Trophoblast cell (in vitro differentiated cells and primary cell): ENCODE results near the gene DBNL.

Source experiments
- DNase-seq, 2 donors: peaks; one replicate each; pipeline ENCODE4 v3.0.0-alpha.2; 2016
- H2AFZ ChIP-seq: 2 replicates; pipeline ENCODE4 v1.6.1; 2013; ENCODE audit warnings: low read length, moderate library complexity, mild to moderate bottlenecking; ENCODE audit not compliant: insufficient read depth, poor library complexity
- H2AK5ac ChIP-seq: 2 replicates; pipeline ENCODE4 v1.6.1; 2013; ENCODE audit warnings: mild to moderate bottlenecking, low read length
- H2BK120ac ChIP-seq: 2 replicates; pipeline ENCODE4 v1.6.1; 2013; ENCODE audit warnings: low read length, mild to moderate bottlenecking, moderate library complexity; ENCODE audit not compliant: insufficient read depth, poor library complexity
- H2BK12ac ChIP-seq: 2 replicates; pipeline ENCODE4 v1.6.1; 2013; ENCODE audit warnings: mild to moderate bottlenecking, low read length, moderate library complexity
- H2BK5ac ChIP-seq: 2 replicates; pipeline ENCODE4 v1.6.1; 2013; ENCODE audit warnings: low read length, low read depth, moderate library complexity, mild to moderate bottlenecking; ENCODE audit not compliant: poor library complexity
- H3K14ac ChIP-seq: 2 replicates; pipeline ENCODE4 v1.6.1; 2013; ENCODE audit warnings: mild to moderate bottlenecking, low read length
- H3K18ac ChIP-seq: 2 replicates; pipeline ENCODE4 v1.6.1; 2013; ENCODE audit warnings: mild to moderate bottlenecking, low read length
- H3K23ac ChIP-seq: 2 replicates; pipeline ENCODE4 v1.6.1; 2013; ENCODE audit warnings: low read length
- H3K27ac ChIP-seq: 2 replicates; pipeline ENCODE4 v1.5.1; 2013; ENCODE audit warnings: low read depth, mild to moderate bottlenecking, inconsistent platforms, low read length, moderate library complexity
- H3K27me3 ChIP-seq: 2 replicates; pipeline ENCODE4 v1.6.1; 2013; ENCODE audit warnings: inconsistent platforms, mild to moderate bottlenecking, low read length, moderate library complexity; ENCODE audit not compliant: insufficient read depth
- H3K36me3 ChIP-seq, 2 experiments: 1 replicate in 1 of 2; 2 replicates in 1 of 2; pipeline ENCODE4 v1.6.1; 2013; ENCODE audit warnings: low read length in 2 of 2, mild to moderate bottlenecking in 2 of 2, moderate library complexity in 1 of 2; ENCODE audit not compliant: insufficient read depth in 2 of 2, control insufficient read depth in 1 of 2
- H3K4ac ChIP-seq: 2 replicates; pipeline ENCODE4 v1.6.1; 2013; ENCODE audit warnings: low read depth, mild to moderate bottlenecking, low read length, moderate library complexity
- H3K4me1 ChIP-seq, 2 experiments: 1 replicate in 1 of 2; 2 replicates in 1 of 2; pipeline ENCODE4 v1.6.1; 2013; ENCODE audit warnings: low read length in 2 of 2, mild to moderate bottlenecking in 2 of 2, moderate library complexity in 1 of 2; ENCODE audit not compliant: insufficient read depth in 2 of 2, control insufficient read depth in 1 of 2
- H3K4me2 ChIP-seq: 2 replicates; pipeline ENCODE4 v1.6.1; 2013; ENCODE audit warnings: inconsistent platforms, mild to moderate bottlenecking, low read length, moderate library complexity
- H3K4me3 ChIP-seq: 2 replicates; pipeline ENCODE4 v1.5.1; 2013; ENCODE audit warnings: mild to moderate bottlenecking, low read depth, low read length, inconsistent platforms
- H3K79me1 ChIP-seq: one replicate; pipeline ENCODE4 v1.6.1; 2013; ENCODE audit warnings: low read length
- H3K79me2 ChIP-seq: 2 replicates; pipeline ENCODE4 v1.6.1; 2013; ENCODE audit warnings: low read length, mild to moderate bottlenecking; ENCODE audit not compliant: control insufficient read depth, insufficient read depth, poor library complexity
- H3K9ac ChIP-seq: 2 replicates; pipeline ENCODE4 v1.6.1; 2013; ENCODE audit warnings: mild to moderate bottlenecking, low read length
- H3K9me3 ChIP-seq: 2 replicates; pipeline ENCODE4 v1.6.1; 2013; ENCODE audit warnings: low read depth, mild to moderate bottlenecking, control low read depth, inconsistent platforms, low read length; ENCODE audit not compliant: insufficient read depth
- H4K12ac ChIP-seq: 2 replicates; pipeline ENCODE4 v1.6.1; 2013; ENCODE audit warnings: low read depth, mild to moderate bottlenecking, low read length, moderate library complexity
- H4K8ac ChIP-seq: 2 replicates; pipeline ENCODE4 v1.6.1; 2013; ENCODE audit warnings: low read depth, mild to moderate bottlenecking, low read length, moderate library complexity
- H4K91ac ChIP-seq: one replicate; pipeline ENCODE4 v1.6.1; 2013; ENCODE audit warnings: low read depth, mild to moderate bottlenecking, low read length, moderate library complexity
- WGBS: extraction: QIAGEN DNeasy Blood & Tissue Kit; methylation state at CpG from one replicate; pipeline ENCODE4 v1.1.7; 2013; ENCODE audit warnings: missing lambda C conversion rate; ENCODE audit not compliant: insufficient read length, insufficient coverage; ENCODE audit errors: extremely low coverage; 5-methylcytosine and 5-hydroxymethylcytosine counted together

DBNL gene

GRCh38 chr7:44064791-44065430, 20.4 kb downstream of the DBNL start:
- no peak for DNase-seq
- H4K12ac ChIP-seq = no peak overlapping the region
- H4K91ac ChIP-seq = no peak overlapping the region
- H3K27ac ChIP-seq = no peak overlapping the region
- no peaks in the 10 kb centered on the region for H3K79me2 ChIP-seq
- H2BK120ac ChIP-seq = no peak overlapping the region
- no peak overlapping the region for H2BK12ac ChIP-seq
- no peak overlapping the region for H3K4ac ChIP-seq
- no peaks in the 10 kb centered on the region for H3K9me3 ChIP-seq
- no peak overlapping the region for H3K4me3 ChIP-seq
- no peak overlapping the region for H2AK5ac ChIP-seq
- no peak overlapping the region for H4K8ac ChIP-seq
- no peak overlapping the region for H3K18ac ChIP-seq
- no peaks in the 10 kb centered on the region for H3K79me1 ChIP-seq
- WGBS = no CpG with 5 or more reads among the region's 33 CpGs
- no peak overlapping the region for H2BK5ac ChIP-seq
- no peak overlapping the region for H3K14ac ChIP-seq
- no peak overlapping the region for H2AFZ ChIP-seq
- H3K4me2 ChIP-seq = no peak overlapping the region
- no peaks in the 10 kb centered on the region for H3K27me3 ChIP-seq
- H3K9ac ChIP-seq = no peak overlapping the region
- H3K23ac ChIP-seq = no peak overlapping the region
- H3K36me3 ChIP-seq = peaks cover 25 to 28% of the 10 kb centered on the region in 2 experiments
- H3K4me1 ChIP-seq = peaks cover 0 to 8% of the 10 kb centered on the region in 2 experiments

- H3K9ac ChIP-seq = no peak within 1 kb of the TSS
- H3K14ac ChIP-seq = no peak within 1 kb of the TSS
- no CpG with 5 or more reads among the region's 14 CpGs for WGBS
- no peak within 1 kb of the TSS for H4K12ac ChIP-seq
- no peak within 1 kb of the TSS for H3K4me3 ChIP-seq
- H3K4me1 ChIP-seq = peaks cover 0 to 8% of the 10 kb centered on the region in 2 experiments
- DNase-seq = no peak
- no peaks in the 10 kb centered on the region for H3K79me2 ChIP-seq
- H2BK120ac ChIP-seq = no peak within 1 kb of the TSS
- H3K18ac ChIP-seq = no peak within 1 kb of the TSS
- H3K27ac ChIP-seq = no peak within 1 kb of the TSS
- no peaks in the 10 kb centered on the region for H3K9me3 ChIP-seq
- no peak within 1 kb of the TSS for H2AFZ ChIP-seq
- H2BK12ac ChIP-seq = no peak within 1 kb of the TSS
- no peak within 1 kb of the TSS for H3K4ac ChIP-seq
- no peaks in the 10 kb centered on the region for H3K79me1 ChIP-seq
- H3K4me2 ChIP-seq = no peak within 1 kb of the TSS
- peaks cover 18 to 22% of the 10 kb centered on the region in 2 experiments for H3K36me3 ChIP-seq
- H3K27me3 ChIP-seq = no peaks in the 10 kb centered on the region
- no peak within 1 kb of the TSS for H3K23ac ChIP-seq
- H2BK5ac ChIP-seq = no peak within 1 kb of the TSS
- H4K8ac ChIP-seq = no peak within 1 kb of the TSS
- no peak within 1 kb of the TSS for H4K91ac ChIP-seq
- H2AK5ac ChIP-seq = no peak within 1 kb of the TSS
These were observed 21.1 kb downstream of the DBNL start, which contains the start of gene PGAM2 for GRCh38 chr7:44065431-44066110. TSS of gene PGAM2 (minus strand) at chr7:44065567. CDS start at chr7:44065529, 38 bp downstream.

- Histone ChIP-seq H3K4me1 (peaks cover 0 to 8% of the 10 kb centered on the region in 2 experiments), H3K14ac (no peak overlapping the region), H4K12ac (no peak overlapping the region), H2BK5ac (no peak overlapping the region), H3K79me2 (no peaks in the 10 kb centered on the region), H3K36me3 (peaks cover 13 to 17% of the 10 kb centered on the region in 2 experiments), H3K27ac (no peak overlapping the region), H2AK5ac (no peak overlapping the region), H3K4me3 (no peak overlapping the region), H3K27me3 (no peaks in the 10 kb centered on the region), H2BK120ac (no peak overlapping the region), H4K91ac (no peak overlapping the region), H3K4ac (no peak overlapping the region), H3K9ac (no peak overlapping the region), H2BK12ac (no peak overlapping the region), H2AFZ (no peak overlapping the region), H3K18ac (no peak overlapping the region), H3K9me3 (no peaks in the 10 kb centered on the region), H4K8ac (no peak overlapping the region), H3K23ac (no peak overlapping the region), H3K79me1 (no peaks in the 10 kb centered on the region), H3K4me2 (no peak overlapping the region)
- no CpG with 5 or more reads among the region's 6 CpGs for WGBS
- DNase-seq = no peak
These were observed 21.6 kb downstream of the DBNL start for GRCh38 chr7:44066111-44066460.

- Histone ChIP-seq H2BK120ac (no peak overlapping the region), H4K91ac (no peak overlapping the region), H2BK12ac (no peak overlapping the region), H3K4me3 (no peak overlapping the region), H4K12ac (no peak overlapping the region), H3K79me2 (no peaks in the 10 kb centered on the region), H2AFZ (no peak overlapping the region), H3K36me3 (peaks cover 8 to 13% of the 10 kb centered on the region in 2 experiments), H3K4me2 (no peak overlapping the region), H3K4me1 (peaks cover 0 to 8% of the 10 kb centered on the region in 2 experiments), H4K8ac (no peak overlapping the region), H3K18ac (no peak overlapping the region), H3K9me3 (no peaks in the 10 kb centered on the region), H3K27me3 (no peaks in the 10 kb centered on the region), H3K27ac (no peak overlapping the region), H3K23ac (no peak overlapping the region), H3K14ac (no peak overlapping the region), H3K79me1 (no peaks in the 10 kb centered on the region), H2BK5ac (no peak overlapping the region), H3K9ac (no peak overlapping the region), H3K4ac (no peak overlapping the region), H2AK5ac (no peak overlapping the region)
- WGBS = no CpG with 5 or more reads among the region's 7 CpGs
- no peak for DNase-seq
These were observed 22.1 kb downstream of the DBNL start for GRCh38 chr7:44066494-44067063.
